Muscle layer of duodenum (tissue), 2 donors: ENCODE data around the gene KLHL21.
"Not testable (repeated sequence)": the region's sequence is repeated elsewhere in the genome, so short reads cannot be mapped to it uniquely, and the experiment has no call there.

ENCODE experiments used
- H3K27ac ChIP-seq: one replicate; pipeline ENCODE4 v1.7.0; 2013; ENCODE audit warnings: mild to moderate bottlenecking, low read length
- H3K27me3 ChIP-seq: one replicate; pipeline ENCODE4 v1.7.0; 2013; ENCODE audit warnings: low read depth, mild to moderate bottlenecking, control low read depth, low read length
- H3K36me3 ChIP-seq, 2 donors: one replicate each; pipeline ENCODE4 v1.7.0; 2013; ENCODE audit warnings: low read length in 2 of 2, control low read depth in 1 of 2, mild to moderate bottlenecking in 1 of 2; ENCODE audit not compliant: insufficient read depth in 2 of 2, control insufficient read depth in 1 of 2
- H3K4me1 ChIP-seq, 2 donors: one replicate each; pipeline ENCODE4 v1.7.0; 2013; ENCODE audit warnings: low read length in 2 of 2, mild to moderate bottlenecking in 2 of 2, control low read depth in 1 of 2, moderate library complexity in 1 of 2; ENCODE audit not compliant: insufficient read depth in 2 of 2, control insufficient read depth in 1 of 2
- H3K4me3 ChIP-seq, 2 donors: one replicate each; pipeline ENCODE4 v1.7.0; 2013; ENCODE audit warnings: low read length in 2 of 2, low read depth in 1 of 2, mild to moderate bottlenecking in 1 of 2
- H3K9me3 ChIP-seq, 2 donors: one replicate each; pipeline ENCODE4 v1.7.0; 2013; ENCODE audit warnings: low read length in 2 of 2, control low read depth in 1 of 2, mild to moderate bottlenecking in 1 of 2; ENCODE audit not compliant: control insufficient read depth in 1 of 2
- donor health status: healthy.

KLHL21 gene

DNA sequence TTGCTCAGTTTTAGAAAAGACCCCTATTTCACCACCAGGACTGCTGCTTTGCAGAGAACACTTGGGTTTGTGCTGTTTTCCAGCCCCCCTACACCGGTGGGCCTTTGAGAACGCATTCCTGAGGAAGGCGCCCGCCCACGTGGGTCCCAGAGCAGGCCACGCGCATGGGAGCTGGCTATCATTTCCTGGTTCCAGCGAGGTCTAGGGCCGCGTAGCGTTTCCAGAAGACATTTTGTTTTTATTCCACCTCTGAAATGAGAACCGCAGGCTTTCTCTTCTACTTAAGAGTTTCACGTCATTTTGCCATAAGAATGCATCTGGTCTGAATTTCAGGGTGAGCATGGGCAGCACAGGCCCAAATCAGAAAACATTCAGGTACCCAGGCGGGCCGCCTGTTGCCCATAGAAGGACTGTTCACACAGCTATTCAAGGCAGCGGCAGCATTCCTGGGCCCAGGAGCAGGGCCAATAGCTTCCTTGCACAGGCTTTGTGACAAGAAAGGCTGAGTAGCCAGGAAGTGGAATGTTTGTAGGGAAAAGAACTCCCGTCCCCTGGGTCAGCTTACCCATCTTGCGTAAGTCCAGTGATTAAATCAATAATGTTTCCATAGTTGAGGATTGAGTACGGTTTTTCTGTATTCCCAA lies 1.4 kb upstream of the KLHL21 start:
- Histone ChIP-seq H3K27ac (peak overlapping the region; percentile 99), H3K9me3 (no peaks in the 10 kb centered on the region), H3K36me3 (peaks cover 0 to 32% of the 10 kb centered on the region in 2 donors), H3K4me1 (peaks cover 11 to 31% of the 10 kb centered on the region in 2 donors), H3K27me3 (no peaks in the 10 kb centered on the region), H3K4me3 (peak overlapping the region; percentile 67 to 99)

DNA sequence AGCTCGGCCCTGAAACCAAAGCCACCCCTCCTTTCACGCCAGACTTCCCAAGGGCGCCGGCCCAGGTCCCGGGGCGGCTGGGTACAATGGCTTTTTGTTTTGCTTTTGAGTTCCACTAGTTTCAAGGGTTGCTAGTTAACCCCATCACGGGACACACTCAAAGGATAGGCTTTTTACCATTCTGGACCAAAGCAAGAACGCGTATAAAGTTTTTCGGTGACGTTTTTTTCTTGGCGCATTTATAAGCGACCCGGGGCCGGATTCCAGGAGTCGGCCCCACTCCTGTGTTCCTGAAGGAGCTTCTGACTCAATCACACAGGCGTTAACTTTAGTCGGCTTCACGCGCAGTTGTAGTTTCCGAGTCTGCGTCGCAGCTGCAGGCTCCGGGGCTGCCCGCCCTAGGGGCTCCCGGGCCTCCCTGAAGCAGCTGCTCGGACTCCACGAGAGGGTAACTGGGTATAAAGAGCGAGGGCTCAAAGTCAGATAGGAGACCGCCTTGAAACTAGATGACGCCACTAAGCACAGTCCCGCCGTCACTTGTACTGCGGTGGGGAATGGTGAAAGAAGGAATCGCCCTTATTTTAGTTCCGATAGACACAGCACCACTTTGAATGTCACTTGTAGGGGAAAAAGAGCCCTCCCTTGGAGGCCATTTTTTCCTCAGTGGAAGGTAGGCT lies 707 bp upstream of the KLHL21 start:
- Histone ChIP-seq H3K4me1 (peaks cover 11 to 38% of the 10 kb centered on the region in 2 donors), H3K36me3 (peaks cover 0 to 36% of the 10 kb centered on the region in 2 donors), H3K4me3 (peak overlapping the region; percentile 67 to 99), H3K27me3 (no peaks in the 10 kb centered on the region), H3K27ac (peak overlapping the region; percentile 99), H3K9me3 (no peaks in the 10 kb centered on the region)

DNA sequence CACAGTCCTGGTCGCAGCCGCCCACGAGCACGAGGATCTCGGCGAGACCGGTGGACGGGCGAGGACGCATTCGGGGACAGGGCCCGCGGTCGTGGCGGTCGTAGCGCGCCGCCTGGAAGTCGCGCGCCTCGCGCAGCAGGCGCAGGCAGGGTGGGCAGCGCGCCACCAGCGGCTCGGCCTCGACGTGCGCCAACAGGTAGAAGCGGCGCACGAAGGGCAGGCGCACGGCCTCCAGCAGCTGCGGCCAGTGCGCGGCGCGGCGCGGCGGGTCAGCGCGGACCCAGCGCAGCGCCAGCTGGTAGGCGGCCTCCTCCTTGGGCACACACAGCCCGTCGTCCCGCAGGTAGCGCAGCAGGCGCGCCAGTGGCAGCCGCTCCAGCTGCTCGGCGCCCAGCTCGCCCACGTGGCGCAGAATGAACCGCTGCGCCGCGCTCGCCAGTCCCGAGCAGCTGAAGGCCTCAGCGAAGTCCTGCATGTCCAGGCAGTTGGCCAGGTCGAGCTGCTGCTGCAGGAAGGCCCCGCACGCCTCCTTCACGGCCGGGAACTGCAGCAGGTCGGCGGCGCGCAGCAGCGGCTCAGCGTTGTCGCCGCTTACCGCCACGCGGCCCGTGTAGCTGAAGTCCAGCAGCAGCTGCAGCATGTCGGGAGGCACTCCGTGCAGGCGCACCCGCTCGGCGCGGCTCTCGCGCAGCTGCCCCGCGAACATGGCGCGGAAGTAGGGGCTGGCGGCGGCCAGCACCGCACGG lies 573 bp downstream of the KLHL21 start:
- Histone ChIP-seq H3K4me3 (peak overlapping the region; percentile 86 to 99), H3K36me3 (peaks cover 9 to 48% of the 10 kb centered on the region in 2 donors), H3K27me3 (no peaks in the 10 kb centered on the region), H3K27ac (peak overlapping the region; percentile 88), H3K4me1 (peaks cover 14 to 49% of the 10 kb centered on the region in 2 donors), H3K9me3 (no peaks in the 10 kb centered on the region)

DNA sequence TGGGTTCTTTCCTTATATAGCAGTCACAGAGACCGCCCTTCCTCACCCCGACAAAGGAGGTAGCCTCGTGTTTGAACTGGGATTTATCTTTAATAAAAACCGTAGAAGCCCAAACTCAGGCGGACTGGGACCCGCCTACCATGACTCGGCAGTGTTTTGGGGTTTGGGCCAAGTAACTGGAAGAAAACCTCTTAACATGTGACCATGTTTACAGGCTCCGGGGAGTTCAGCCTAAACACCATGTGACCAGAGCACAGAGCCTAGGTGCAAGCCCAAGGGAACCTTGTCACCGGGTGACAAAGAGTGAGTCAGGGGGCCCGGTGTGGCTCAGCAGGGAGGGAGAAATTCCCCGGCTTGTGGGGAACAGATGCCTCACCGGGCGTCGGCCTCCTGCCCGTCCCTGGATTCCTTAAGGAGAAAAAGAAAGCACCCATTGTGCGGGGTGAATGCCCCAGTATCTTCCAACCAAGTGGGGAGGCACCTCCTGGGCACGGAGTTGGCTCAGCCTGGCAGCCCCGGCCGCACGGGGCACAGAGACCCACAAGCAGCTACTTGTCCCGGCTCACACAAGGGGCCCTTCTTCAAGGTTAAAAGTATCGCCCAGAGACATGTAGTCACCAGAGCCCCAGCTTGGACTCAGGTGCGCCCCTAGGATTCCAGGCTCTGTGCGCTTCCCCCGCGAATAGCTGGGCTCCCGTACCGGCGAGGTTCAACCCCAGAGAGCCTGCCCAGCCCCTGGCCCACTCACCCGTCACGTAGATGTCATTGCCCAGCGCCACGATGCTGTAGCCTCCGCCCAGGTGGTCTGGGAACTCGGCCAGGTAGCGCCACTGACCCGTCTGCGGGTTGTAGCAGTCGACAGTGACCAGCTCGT lies 1.4 kb downstream of the KLHL21 start:
- H3K27me3 ChIP-seq, result no peaks in the 10 kb centered on the region
- peak overlapping the region; percentile 86 to 99 for H3K4me3 ChIP-seq
- H3K4me1 ChIP-seq, result peaks cover 21 to 57% of the 10 kb centered on the region in 2 donors
- peaks cover 14 to 53% of the 10 kb centered on the region in 2 donors for H3K36me3 ChIP-seq
- H3K9me3 ChIP-seq, result no peaks in the 10 kb centered on the region
- peak overlapping the region; percentile 88 for H3K27ac ChIP-seq

DNA sequence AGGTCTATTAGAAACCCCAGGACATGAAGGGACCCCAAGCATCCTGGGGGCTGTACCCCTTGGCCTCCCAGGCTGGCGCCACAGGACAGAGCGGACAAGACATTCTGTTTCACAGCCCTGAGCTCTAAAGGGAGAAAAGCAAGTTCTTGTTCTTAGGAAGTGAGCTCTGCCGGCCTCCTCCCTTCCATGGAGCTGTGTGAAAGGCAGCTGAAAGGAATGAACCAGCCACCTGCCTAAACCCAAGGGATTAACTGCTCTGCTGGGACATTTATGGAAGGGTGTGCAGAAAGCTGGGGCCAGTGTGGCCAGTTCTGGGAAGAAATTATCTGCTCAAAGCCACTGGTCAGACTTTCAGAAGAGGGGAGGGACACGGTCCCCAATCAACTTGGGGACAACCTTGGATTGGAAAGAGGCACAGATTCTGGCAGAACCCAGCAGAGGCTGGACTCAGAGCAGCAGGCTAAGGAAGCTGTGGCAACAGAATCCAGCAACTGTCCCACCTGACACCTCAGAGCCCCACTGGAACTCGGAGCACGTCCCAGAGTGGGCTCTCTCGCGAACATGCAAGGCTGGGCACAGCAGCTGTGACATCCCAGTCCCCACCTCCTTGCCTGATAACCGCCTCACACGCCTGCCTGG lies 2.1 kb downstream of the KLHL21 start:
- peaks cover 21 to 63% of the 10 kb centered on the region in 2 donors for H3K4me1 ChIP-seq
- peaks cover 16 to 59% of the 10 kb centered on the region in 2 donors for H3K36me3 ChIP-seq
- no peaks in the 10 kb centered on the region for H3K9me3 ChIP-seq
- H3K27me3 ChIP-seq, result no peaks in the 10 kb centered on the region
- H3K27ac ChIP-seq, result peak overlapping the region; percentile 88
- H3K4me3 ChIP-seq, result peak overlapping the region; percentile 86 to 99

DNA sequence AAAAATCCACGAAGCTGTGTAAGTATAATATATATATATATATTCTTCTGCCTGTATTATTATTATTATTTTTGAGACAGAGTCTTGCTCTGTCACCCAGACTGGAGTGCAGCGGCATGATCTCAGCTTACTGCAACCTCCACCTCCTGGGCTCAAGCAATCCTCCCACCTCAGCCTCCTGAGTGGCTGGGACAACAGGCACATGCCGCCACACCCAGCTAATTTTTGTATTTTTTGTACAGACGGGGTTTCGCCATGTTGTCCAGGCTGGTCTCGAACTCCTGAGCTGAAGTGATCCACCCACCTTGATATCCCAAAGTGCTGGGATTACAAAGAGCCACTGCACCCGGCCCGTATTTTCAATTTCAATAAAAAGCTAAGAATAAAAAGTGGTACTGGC lies 2.7 kb downstream of the KLHL21 start:
- Histone ChIP-seq H3K4me1 (peaks cover 21 to 58% of the 10 kb centered on the region in 2 donors), H3K4me3 (peak overlapping the region; percentile 86 to 99), H3K36me3 (peaks cover 21 to 64% of the 10 kb centered on the region in 2 donors)
- H3K27ac ChIP-seq, H3K9me3 ChIP-seq, H3K27me3 ChIP-seq: not testable (repeated sequence)

DNA sequence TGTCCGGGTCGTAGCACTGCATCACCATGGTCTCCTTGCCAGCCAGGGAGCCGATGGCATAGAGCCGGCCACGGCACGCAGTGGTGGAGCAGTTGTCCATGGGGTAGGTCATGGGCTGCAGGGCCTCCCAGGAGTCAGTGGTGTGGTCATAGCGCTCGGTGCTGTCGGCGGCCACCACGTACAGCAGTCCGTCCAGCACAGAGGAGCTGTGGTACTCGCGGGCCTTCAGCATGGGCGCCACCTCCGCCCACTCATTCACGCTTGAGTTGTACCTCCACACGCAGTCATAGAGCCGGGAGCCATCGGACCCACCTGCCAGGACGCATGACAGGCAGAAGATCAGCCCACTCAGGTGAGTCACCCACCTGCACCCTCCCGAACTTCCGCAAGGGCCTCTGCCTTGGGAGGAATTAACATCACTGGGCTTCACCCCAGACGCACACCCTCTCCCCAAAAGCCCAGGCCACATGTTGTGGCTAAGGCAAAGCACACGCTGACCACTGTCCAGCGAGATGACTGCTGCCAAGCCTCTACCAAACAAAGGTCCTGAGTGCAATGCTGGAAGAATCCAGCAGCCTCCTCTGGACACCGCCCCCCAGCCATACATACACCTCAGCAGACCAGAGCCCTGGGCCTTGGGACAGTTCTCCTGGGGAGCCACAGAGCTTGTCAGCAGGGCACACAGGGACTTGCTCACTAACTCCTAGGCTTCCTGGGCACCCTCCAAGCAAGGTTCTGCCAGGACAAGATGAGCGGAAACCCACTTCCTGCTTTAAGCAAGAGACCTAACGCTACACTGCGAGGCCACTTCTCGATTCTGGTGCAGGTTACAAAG lies 3.3 kb downstream of the KLHL21 start:
- peak overlapping the region; percentile 52 to 55 for H3K4me3 ChIP-seq
- peaks cover 22 to 71% of the 10 kb centered on the region in 2 donors for H3K36me3 ChIP-seq
- peaks cover 19 to 52% of the 10 kb centered on the region in 2 donors for H3K4me1 ChIP-seq
- no peaks in the 10 kb centered on the region for H3K27me3 ChIP-seq
- peak overlapping the region; percentile 51 for H3K27ac ChIP-seq
- H3K9me3 ChIP-seq, result no peaks in the 10 kb centered on the region

DNA sequence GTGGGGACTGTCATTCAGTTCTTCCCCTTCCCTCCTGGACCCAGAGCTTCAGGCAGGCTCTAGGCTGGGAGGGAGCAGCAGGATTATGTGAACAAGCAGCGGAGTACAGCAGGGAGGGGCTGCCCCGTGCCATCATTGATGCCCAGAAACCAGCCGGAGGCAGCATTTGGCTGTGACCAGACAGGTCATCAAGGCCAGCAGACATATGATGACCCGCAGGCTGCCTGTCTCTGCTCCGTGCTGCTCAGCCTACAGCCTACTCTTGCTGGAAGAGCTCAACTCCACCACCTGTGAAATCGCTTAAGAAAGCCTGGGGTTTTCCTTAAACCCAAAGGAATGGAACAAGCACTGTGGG lies 4.9 kb downstream of the KLHL21 start:
- Histone ChIP-seq H3K9me3 (no peaks in the 10 kb centered on the region), H3K4me1 (peaks cover 10 to 45% of the 10 kb centered on the region in 2 donors), H3K4me3 (no peak overlapping the region), H3K36me3 (peaks cover 38 to 74% of the 10 kb centered on the region in 2 donors), H3K27me3 (no peaks in the 10 kb centered on the region), H3K27ac (no peak overlapping the region)

DNA sequence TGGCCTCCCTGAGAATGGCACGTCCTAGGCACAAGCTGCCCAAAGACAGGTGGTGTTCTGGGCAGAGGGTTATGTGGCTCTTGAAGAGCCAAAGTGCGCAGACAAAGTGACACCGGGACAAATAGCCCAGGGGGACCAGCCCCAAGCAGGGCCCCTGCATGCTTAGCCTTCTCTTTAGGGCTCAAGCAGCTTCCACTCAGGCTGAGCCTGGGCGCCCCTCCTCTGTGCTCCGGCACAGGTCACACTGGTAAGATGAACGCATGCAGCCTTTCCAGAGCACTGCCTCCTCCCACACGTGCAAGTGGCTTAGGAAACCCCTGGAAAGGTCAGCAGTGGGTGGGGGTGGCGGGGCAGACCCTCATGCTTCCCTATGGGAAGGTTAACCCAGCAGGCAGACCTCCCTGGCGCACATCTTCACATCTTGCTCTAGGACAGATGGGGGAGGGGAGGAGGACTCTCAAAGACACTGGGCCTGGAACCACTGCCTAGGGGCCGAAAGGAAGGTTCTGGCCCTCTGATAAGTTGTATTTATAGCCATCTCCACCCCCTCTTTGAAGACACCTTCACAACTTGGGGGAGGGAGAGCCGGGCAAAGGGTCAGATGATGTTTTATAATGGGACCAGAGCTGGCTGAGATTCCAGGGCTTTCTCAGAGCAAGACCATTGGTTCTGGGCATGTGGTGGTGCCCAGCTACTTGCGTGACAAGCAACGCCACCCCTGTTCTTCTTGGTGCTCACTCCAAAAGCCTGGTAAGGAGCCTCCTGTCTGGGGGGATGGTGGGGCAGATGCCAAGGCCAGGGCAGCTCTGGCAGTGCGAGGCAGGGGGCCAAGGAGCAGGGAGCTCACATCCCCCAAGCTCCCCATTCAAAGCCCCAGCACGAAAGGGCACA lies 5.5 kb downstream of the KLHL21 start:
- Histone ChIP-seq H3K27ac (no peak overlapping the region), H3K36me3 (peaks cover 44 to 79% of the 10 kb centered on the region in 2 donors), H3K27me3 (no peaks in the 10 kb centered on the region), H3K9me3 (no peaks in the 10 kb centered on the region), H3K4me1 (peaks cover 10 to 45% of the 10 kb centered on the region in 2 donors), H3K4me3 (peak overlapping the region in 1 of 2 donors; percentile 43)
